ENCODE results near the gene GCGR. TPM values are rescaled to one million over a fixed set of nuclear protein-coding genes. Genes with fewer than 3 reads are reported as not detected.
A peak's percentile ranks its signal among the peaks of the same experiment; 100 is the strongest.

The GCGR gene
- polyA plus RNA-seq, 1 of the 3 experiments (the other 2 are of a cell fraction): not detected

GRCh38 chr17:81859906-81860755 is 56.2 kb downstream of the GCGR start, which contains the start of gene P4HB:
P4HB (minus strand) TSS chr17:81860535; CDS start chr17:81860471, 64 bp downstream.
- no peaks in the 10 kb centered on the region for H3K27me3 ChIP-seq (ENCODE audit: insufficient read depth)
- H3K4me3 ChIP-seq (ENCODE audit: low read depth in 2 of 2, low read length in 1 of 2): peak within 1 kb of the TSS; percentile 77 to 95
- H3K9me3 ChIP-seq: no peaks in the 10 kb centered on the region
- peak; percentile 100 for DNase-seq
- peak within 1 kb of the TSS; percentile 99 for H3K4me2 ChIP-seq
- ChIA-PET CTCF (interaction anchor here (0.7 to 2.0 kb wide), 10 partner anchors 9 to 127 kb away, joined by 3 to 13 read pairs (median 4); partner anchors contain the start of genes ARHGDIA and SIRT7), POLR2A (interaction anchor here (0.6 to 2.3 kb wide), 7 partner anchors 10 to 157 kb away, joined by 3 to 16 read pairs (median 4); partner anchors contain the start of genes ALYREF, ANAPC11, ARHGDIA and MCRIP1)
- 0% methylated on average over 29 of the region's 95 CpGs for WGBS (ENCODE audit: low lambda C conversion rate)
- peaks cover 31 to 62% of the 10 kb centered on the region in 2 experiments for H3K36me3 ChIP-seq (replicated peaks in 1 of 2; ENCODE audit: control insufficient read depth in 1 of 2, insufficient read depth in 2 of 2, low read length in 1 of 2)
- peak within 1 kb of the TSS; percentile 98 for H3K9ac ChIP-seq
- peak within 1 kb of the TSS; percentile 90 to 92 for H3K27ac ChIP-seq (ENCODE audit: low read depth in 2 of 2, low read length in 1 of 2)
- H3F3A ChIP-seq (replicated peaks; ENCODE audit: insufficient read depth): peaks cover 20% of the 10 kb centered on the region
- H3K79me2 ChIP-seq (ENCODE audit: insufficient read depth): peaks cover 94% of the 10 kb centered on the region
- H4K20me1 ChIP-seq (ENCODE audit: insufficient read depth): peaks cover 58% of the 10 kb centered on the region
- no peaks in the 10 kb centered on the region for H3K9me2 ChIP-seq
- H2AFZ ChIP-seq (ENCODE audit: low read depth): peak within 1 kb of the TSS; percentile 52; the same call in 1 of the 2 replicates
- peaks cover 28 to 33% of the 10 kb centered on the region in 2 experiments for H3K4me1 ChIP-seq (ENCODE audit: control insufficient read depth in 1 of 2, insufficient read depth in 2 of 2, low read depth in 1 of 2, low read length in 1 of 2)
- no peak for TF ChIP-seq IRF3 (IDR thresholded peaks at IDR 0.05; ENCODE audit: low read depth, low read length)
- no peak for TF ChIP-seq REST (IDR thresholded peaks at IDR 0.05; ENCODE audit: low read depth, low read length)
- TF ChIP-seq FOXM1 (IDR thresholded peaks at IDR 0.05; ENCODE audit: low read depth): no peak
- no peak for TF ChIP-seq GATA2 (CRISPR knock-in tag; IDR thresholded peaks at IDR 0.05)
- peak; percentile 42 for TF ChIP-seq ELF1 (IDR thresholded peaks at IDR 0.05)
- TF ChIP-seq YY1 (IDR thresholded peaks at IDR 0.05; ENCODE audit: low read depth): no peak
- TF ChIP-seq RCOR1 (IDR thresholded peaks at IDR 0.05; ENCODE audit: low read length): 0 out of 2 replicates have a peak, but pooled peaks have one; percentile 7
- no peak for TF ChIP-seq CTCF (IDR thresholded peaks at IDR 0.05)
- no peak for TF ChIP-seq FOSL2 (IDR thresholded peaks at IDR 0.05; ENCODE audit: borderline replicate concordance, low read depth)
- no peak for TF ChIP-seq ZBTB33 (IDR thresholded peaks at IDR 0.05; ENCODE audit: borderline replicate concordance, low read depth)
- TF ChIP-seq SMC3 (IDR thresholded peaks at IDR 0.05; ENCODE audit: low read depth, low read length): no peak; the same call in 1 of the 2 replicates
- 0 out of 2 replicates have a peak, but pooled peaks have one; percentile 45 for TF ChIP-seq SIN3A (IDR thresholded peaks at IDR 0.05; ENCODE audit: borderline replicate concordance, low read depth, low read length)
- no peak for TF ChIP-seq RAD21 (IDR thresholded peaks at IDR 0.05; ENCODE audit: low read length)
- no peak for TF ChIP-seq EP300 (IDR thresholded peaks at IDR 0.05; ENCODE audit: borderline replicate concordance in 1 of 2, low read depth in 1 of 2, low read length in 1 of 2)
- no peak for TF ChIP-seq CHD2 (IDR thresholded peaks at IDR 0.05; ENCODE audit: low read length, partially characterized antibody)
- TF ChIP-seq MAX (IDR thresholded peaks at IDR 0.05; ENCODE audit: low read depth): no peak
- TF ChIP-seq FOXJ3 (CRISPR knock-in tag; IDR thresholded peaks at IDR 0.05): no peak
- peak; percentile 94 for TF ChIP-seq POLR2AphosphoS5 (IDR thresholded peaks at IDR 0.05; ENCODE audit: low read depth, low read length)
- TF ChIP-seq JUND (IDR thresholded peaks at IDR 0.05): no peak
- no peak for TF ChIP-seq PBX3 (IDR thresholded peaks at IDR 0.05)
- TF ChIP-seq USF1 (IDR thresholded peaks at IDR 0.05; ENCODE audit: borderline replicate concordance, low read depth): no peak

All from SK-N-SH (cell line).